ENCODE results near the gene FCRL4.
A peak's percentile ranks its signal among the peaks of the same experiment; 100 is the strongest.
"Not testable (repeated sequence)": the region's sequence is repeated elsewhere in the genome, so short reads cannot be mapped to it uniquely, and the experiment has no call there.

The FCRL4 gene

GRCh38 chr1:157551694-157552693 is 45.9 kb downstream of the FCRL4 start, which contains the start of gene FCRL5:
Gene FCRL5 (minus strand): TSS chr1:157552515. CDS start chr1:157552362, 153 bp downstream.
- DNase-seq (ENCODE audit: low read depth), result no peak

DNA sequence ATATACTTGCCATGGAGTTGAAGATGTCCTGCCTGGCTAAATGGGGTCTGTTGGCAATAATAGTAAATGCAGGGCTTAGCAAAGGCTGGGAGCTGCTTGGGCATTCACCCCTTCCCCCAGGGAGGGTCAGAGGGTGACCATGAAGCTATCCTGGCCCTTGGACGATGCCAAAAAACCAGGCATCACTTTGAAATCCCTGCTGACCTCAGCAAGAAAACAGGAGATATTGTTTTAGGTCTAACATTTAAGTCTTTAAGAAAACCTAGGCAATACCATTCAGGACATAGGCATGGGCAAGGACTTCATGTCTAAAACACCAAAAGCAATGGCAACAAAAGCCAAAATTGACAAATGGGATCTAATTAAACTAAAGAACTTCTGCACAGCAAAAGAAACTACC is 49.8 kb downstream of the FCRL4 start:
- not testable (repeated sequence) for DNase-seq (ENCODE audit: low read depth)

DNA sequence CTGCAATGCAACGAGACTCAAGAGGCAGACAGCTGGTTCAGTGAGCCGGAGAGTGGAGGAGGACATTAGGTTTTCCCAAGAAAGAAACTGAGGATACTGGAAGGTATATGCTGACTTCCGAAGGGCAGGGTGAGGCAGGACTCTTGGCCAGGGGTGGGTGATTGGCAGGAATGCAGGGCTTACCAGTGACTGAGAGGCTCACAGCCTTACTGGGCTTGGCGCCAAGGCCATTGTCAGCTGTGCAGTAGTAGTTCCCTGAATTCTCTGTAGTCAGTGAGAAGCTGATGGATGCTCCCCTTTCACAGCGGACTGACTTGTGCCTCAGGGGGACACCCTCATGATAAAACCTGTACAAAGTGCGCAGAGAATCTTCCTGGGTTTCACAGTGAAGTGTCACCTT is 55.2 kb downstream of the FCRL4 start:
- no peak for DNase-seq (ENCODE audit: low read depth)

DNA sequence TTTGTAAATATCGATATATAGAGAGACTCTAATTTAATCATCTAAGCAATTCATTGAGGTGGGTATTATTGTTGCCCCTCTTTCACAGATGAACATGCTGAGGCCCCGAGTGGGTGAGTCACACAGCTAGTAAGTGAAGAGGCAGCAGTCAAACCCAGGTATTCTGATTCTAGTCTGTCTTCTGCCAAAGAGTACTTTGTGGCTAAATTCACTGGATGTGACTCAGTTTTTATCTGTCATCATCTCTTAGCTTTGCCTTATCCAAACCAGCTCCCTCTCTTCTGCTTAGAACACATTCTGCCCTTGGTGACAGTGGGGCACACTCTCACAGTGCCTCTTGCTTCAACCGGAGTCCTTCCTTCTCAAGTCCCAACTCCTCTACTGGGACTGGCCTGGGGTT is 57.0 kb downstream of the FCRL4 start:
- peak; percentile 2 for DNase-seq (ENCODE audit: low read depth)

DNA sequence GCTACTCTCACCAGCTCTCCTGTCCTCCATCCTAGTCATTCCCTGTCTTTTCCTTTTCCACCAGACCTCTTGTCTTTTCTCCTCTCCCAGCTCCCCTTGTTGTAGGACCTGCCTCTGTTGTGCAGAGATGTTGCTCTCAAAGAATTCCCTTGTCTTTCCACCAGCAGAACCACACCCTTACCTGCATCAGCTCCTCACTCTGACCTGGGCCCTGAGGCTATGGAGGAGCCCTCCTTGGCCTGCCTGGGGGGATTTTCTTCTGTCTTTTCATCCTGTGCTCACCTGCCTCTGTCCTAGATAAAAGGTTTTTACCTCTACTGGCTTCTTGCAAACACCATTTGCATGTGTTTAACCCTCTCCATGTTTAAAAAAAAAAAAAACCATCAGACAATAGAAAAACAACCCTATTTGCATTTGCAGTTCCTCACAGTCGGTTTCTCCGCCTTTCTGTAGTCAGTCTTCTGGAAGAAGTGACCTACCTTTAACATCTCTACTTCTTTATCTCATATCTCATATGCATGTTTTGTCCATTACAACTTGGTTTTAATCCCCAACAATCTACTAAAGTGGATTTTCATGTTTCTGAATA is 57.6 kb downstream of the FCRL4 start:
- no peak for DNase-seq (ENCODE audit: low read depth)

GRCh38 chr1:157539568-157539967 is 58.3 kb downstream of the FCRL4 start:
- no peak for DNase-seq (ENCODE audit: low read depth)

DNA sequence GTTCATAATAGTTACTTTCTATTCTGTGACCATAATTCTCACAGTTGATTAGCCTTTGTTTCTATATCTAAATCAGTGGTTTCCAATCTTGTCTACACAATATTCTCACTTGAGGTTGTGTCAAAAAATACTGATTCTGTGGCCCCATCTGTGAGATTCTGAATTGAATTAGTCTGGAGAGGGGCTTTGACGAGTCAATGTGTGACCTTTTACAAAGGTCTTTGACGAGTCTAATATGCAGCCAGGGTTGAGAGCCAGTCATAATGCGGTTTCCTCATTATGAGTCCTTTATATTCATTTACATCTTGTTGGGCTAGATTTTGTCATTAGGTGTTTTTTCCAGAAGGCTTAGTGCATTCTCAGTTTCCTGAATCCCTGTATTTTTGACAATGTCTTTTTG is 65.3 kb downstream of the FCRL4 start:
- DNase-seq (ENCODE audit: low read depth), result no peak

DNA sequence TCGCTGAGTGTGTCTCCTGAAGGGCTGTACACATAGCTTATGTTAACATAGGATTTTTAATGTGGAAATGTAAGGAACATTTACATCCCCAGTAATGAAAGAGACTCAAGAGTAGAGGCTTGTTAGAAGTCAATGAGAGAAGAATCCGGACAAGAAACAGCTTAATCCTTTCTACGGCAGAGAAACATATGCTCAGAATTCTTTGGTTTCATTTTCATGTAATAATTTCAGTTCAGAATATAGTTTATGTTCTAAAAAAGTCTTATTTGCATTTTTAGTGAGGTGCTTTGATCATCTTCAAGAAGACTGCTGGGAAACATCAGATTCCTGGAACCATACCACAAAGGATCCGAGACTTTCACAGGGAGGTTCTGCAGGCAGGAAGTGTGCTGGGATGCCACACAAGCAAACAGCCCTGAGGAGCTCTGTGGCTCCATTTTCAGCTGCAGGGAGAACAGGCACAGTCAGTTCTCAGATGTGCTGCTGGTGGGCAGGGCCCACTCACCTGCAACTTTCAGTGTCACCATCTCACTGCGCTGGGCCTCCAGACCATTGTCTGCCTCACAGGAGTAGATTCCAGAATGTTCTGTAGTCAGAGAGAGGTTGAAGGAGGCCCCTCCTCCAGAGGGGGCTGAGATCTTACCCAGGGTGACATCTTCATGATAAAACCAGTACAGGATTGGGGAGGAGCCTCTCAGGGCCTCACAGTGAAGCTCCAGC is 74.0 kb downstream of the FCRL4 start:
- DNase-seq (ENCODE audit: low read depth), result no peak

Measured in iris pigment epithelial cell (primary cell).